Gastrocnemius medialis (tissue), 4 donors: ENCODE results near the gene RIMBP2. TPM values are rescaled to one million over a fixed set of nuclear protein-coding genes. Genes with fewer than 3 reads are reported as not detected.
"Not testable (repeated sequence)": the region's sequence is repeated elsewhere in the genome, so short reads cannot be mapped to it uniquely, and the experiment has no call there.

ENCODE experiments used
- ATAC-seq, 2 donors: fragments of 150-250 bp; one replicate each; pipeline ENCODE4 v1.9.1; 2016
- DNase-seq, 2 donors: peaks; one replicate each; pipeline ENCODE4 v3.0.0-alpha.2; 2019
- H3K27ac ChIP-seq, 4 donors: fragments of 200-600 bp; sonication (generic); 1 replicate in 1 of 4; 2 replicates in 3 of 4; pipeline ENCODE4 v1.5.1; 2016 to 2018; ENCODE audit warnings: mild to moderate bottlenecking in 2 of 4, moderate library complexity in 1 of 4
- H3K27me3 ChIP-seq, 3 donors: fragments of 200-600 bp; sonication (generic) in 2 of 3; 1 replicate in 1 of 3; 2 replicates in 2 of 3; pipeline versions ENCODE4 v1.5.1 to v1.6.0; 2016 to 2019; ENCODE audit warnings: mild to moderate bottlenecking in 1 of 3, moderate library complexity in 1 of 3
- H3K36me3 ChIP-seq, 2 donors: fragments of 200-600 bp; sonication (generic) in 1 of 2; one replicate each; pipeline ENCODE4 v1.5.1; 2017 to 2018
- H3K4me1 ChIP-seq, 2 donors: fragments of 200-600 bp; sonication (generic) in 1 of 2; one replicate each; pipeline ENCODE4 v1.5.1; 2016 to 2017; ENCODE audit warnings: mild to moderate bottlenecking in 2 of 2
- H3K4me3 ChIP-seq, 4 donors: fragments of 200-600 bp; sonication (generic) in 3 of 4; 1 replicate in 1 of 4; 2 replicates in 3 of 4; pipeline ENCODE4 v1.5.1; 2016 to 2019; ENCODE audit warnings: mild to moderate bottlenecking in 2 of 4
- H3K9me3 ChIP-seq, 3 donors: fragments of 200-600 bp; sonication (generic) in 2 of 3; 1 replicate in 1 of 3; 2 replicates in 2 of 3; pipeline ENCODE4 v1.5.1; 2016 to 2019
- CTCF ChIP-seq, 5 experiments: fragments of 450-650 bp in 3 of 5; fragments of 200-600 bp in 2 of 5; sonication (generic) in 2 of 5; IDR thresholded peaks in 4 of 5; conservative IDR thresholded peaks in 1 of 5; 1 replicate in 4 of 5; 2 replicates in 1 of 5; pipeline ENCODE4 v1.5.1; 2016 to 2019; ENCODE audit warnings: antibody characterized with exemption in 5 of 5, mild to moderate bottlenecking in 3 of 5, moderate library complexity in 3 of 5
- POLR2A ChIP-seq, 2 donors: fragments of 450-650 bp; IDR thresholded peaks; one replicate each; pipeline ENCODE4 v1.6.1; 2017; ENCODE audit warnings: antibody characterized with exemption in 2 of 2, mild to moderate bottlenecking in 2 of 2, moderate library complexity in 2 of 2
- in situ Hi-C, 4 donors: fragments of 200-750 bp; cut with MboI; loops; one replicate each; pipeline versions ENCODE4 v1.15.0 to v1.8.0; 2017; ENCODE audit warnings: low sequenced_read_pairs in 4 of 4
- intact Hi-C: fragments of 100-400 bp; cut with DNase I; formaldehyde crosslinking; loops from one replicate; pipeline ENCODE4 v1.15.1; 2023; ENCODE audit warnings: low total_unique reads
- total RNA-seq, 4 donors: library from RNA; depleted of rRNA; stranded (reverse); fragments of >200 nt; gene quantifications; one replicate each; pipeline versions ENCODE4 v1.1.0 to v1.2.3, GENCODE V29; 2016

Gene RIMBP2
- total RNA-seq, 4 donors from 2014 or later = 0.76 to 2.2 (median 1.2) TPM; not detected in 1

DNA sequence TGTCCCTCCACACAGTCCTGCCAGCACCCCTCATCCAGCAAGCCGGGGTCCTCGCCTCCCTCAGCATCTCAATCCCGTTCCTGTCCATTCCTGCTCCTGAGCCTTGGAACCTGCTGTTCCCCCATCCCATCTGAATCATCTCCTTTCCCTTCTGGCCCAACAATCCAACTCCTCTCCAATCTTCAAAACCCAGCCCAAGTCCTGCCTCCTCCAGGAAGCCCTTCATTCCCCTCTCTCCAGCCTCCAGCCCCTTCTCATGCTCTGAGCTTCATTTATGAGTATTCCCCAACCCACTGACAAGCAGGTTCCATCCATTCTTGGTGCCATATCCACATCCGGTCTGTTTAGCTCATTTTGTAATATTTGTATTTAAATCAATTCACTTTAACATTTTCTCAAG, 128.1 kb downstream of the RIMBP2 start:
- no peaks in the 10 kb centered on the region for H3K9me3 ChIP-seq
- no peak overlapping the region for H3K4me3 ChIP-seq
- in situ Hi-C loops (no loop called here), intact Hi-C loops (no loop called here)
- DNase-seq (no peak), ATAC-seq (no peak)
- no peak overlapping the region for H3K27ac ChIP-seq
- no peaks in the 10 kb centered on the region for H3K36me3 ChIP-seq
- H3K4me1 ChIP-seq = no peaks in the 10 kb centered on the region
- TF ChIP-seq CTCF (IDR thresholded peaks at IDR 0.05 in 4 of 5, conservative IDR thresholded peaks at IDR 0.05 in 1 of 5) (no peak), POLR2A (IDR thresholded peaks at IDR 0.05) (no peak)
- H3K27me3 ChIP-seq = no peaks in the 10 kb centered on the region

DNA sequence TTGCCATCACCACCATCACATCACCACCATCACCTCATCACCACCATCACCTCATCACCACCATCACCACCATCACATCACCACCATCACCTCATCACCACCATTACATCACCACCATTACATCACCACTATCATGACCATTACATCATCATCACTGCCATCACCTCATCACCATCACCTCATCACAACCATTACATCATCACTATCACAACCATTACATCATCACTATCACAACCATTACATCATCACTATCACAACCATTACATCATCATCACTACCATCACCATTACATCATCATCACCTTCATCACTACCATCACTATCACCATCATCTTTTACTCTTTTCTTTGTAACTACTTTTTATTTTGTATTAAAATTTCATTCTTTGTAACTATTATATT, 131.6 kb downstream of the RIMBP2 start:
- H3K27ac ChIP-seq, H3K4me1 ChIP-seq, H3K27me3 ChIP-seq, ATAC-seq, H3K4me3 ChIP-seq, H3K9me3 ChIP-seq, DNase-seq, H3K36me3 ChIP-seq, intact Hi-C loops, in situ Hi-C loops: not testable (repeated sequence)

GRCh38 chr12:130583800-130584199, 132.3 kb downstream of the RIMBP2 start:
- DNase-seq = no peak
- in situ Hi-C loops = no loop called here
- Histone ChIP-seq H3K27me3 (no peaks in the 10 kb centered on the region), H3K4me1 (no peaks in the 10 kb centered on the region), H3K4me3 (no peak overlapping the region), H3K36me3 (no peaks in the 10 kb centered on the region), H3K9me3 (no peaks in the 10 kb centered on the region), H3K27ac (no peak overlapping the region)
- TF ChIP-seq CTCF (IDR thresholded peaks at IDR 0.05 in 4 of 5, conservative IDR thresholded peaks at IDR 0.05 in 1 of 5) (no peak), POLR2A (IDR thresholded peaks at IDR 0.05) (no peak)
- no peak for ATAC-seq
- intact Hi-C loops = no loop called here

DNA sequence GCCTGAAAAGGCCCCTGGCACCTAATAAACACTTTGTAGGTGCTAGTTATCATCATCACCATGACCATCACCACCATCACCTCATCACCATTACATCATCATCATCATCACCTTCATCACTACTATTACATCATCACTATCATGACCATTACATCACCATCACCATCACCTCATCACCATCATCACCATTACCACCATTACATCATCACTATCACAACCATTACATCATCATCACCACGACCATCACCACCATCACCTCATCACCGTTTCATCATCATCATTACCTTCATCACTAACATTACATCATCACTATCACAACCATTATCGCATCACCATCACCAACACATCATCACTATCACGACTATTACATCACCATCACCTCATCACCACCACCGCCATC, 132.8 kb downstream of the RIMBP2 start:
- Histone ChIP-seq H3K4me3 (no peak overlapping the region), H3K4me1 (no peaks in the 10 kb centered on the region), H3K27me3 (no peaks in the 10 kb centered on the region), H3K36me3 (no peaks in the 10 kb centered on the region), H3K9me3 (no peaks in the 10 kb centered on the region), H3K27ac (no peak overlapping the region)
- TF ChIP-seq POLR2A (IDR thresholded peaks at IDR 0.05) = no peak
- TF ChIP-seq CTCF (IDR thresholded peaks at IDR 0.05 in 4 of 5, conservative IDR thresholded peaks at IDR 0.05 in 1 of 5) = no peak
- in situ Hi-C loops = no loop called here
- intact Hi-C loops = no loop called here
- DNase-seq (no peak), ATAC-seq (no peak)

DNA sequence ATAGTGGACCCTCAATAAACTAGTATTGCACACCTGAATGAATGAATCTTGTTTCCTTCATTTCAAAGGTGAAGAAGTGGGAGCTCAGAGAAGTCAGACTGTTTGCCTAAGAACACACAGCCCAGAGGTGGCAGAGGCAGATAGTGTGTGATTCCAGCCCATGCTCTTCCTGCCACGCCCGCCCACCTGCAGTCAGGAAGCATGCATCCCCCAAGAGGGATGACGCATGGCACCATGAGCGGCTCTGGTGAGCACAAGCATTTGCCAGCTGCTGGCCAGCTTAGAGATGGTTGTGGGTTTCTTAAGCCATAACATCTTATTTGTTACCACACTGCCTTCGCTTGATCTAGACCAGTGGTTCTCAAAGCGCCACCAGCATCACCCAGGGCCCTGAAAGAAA, 133.8 kb downstream of the RIMBP2 start:
- intact Hi-C loops = no loop called here
- Histone ChIP-seq H3K9me3 (no peaks in the 10 kb centered on the region), H3K4me1 (no peaks in the 10 kb centered on the region), H3K27me3 (no peaks in the 10 kb centered on the region), H3K27ac (no peak overlapping the region), H3K4me3 (no peak overlapping the region), H3K36me3 (no peaks in the 10 kb centered on the region)
- in situ Hi-C loops = no loop called here
- TF ChIP-seq CTCF (IDR thresholded peaks at IDR 0.05 in 4 of 5, conservative IDR thresholded peaks at IDR 0.05 in 1 of 5) (no peak), POLR2A (IDR thresholded peaks at IDR 0.05) (no peak)
- no peak for ATAC-seq
- DNase-seq = no peak
